Activated CD4-positive, alpha-beta T cell treated with anti-CD3 and anti-CD28 coated beads, Interleukin-2, amount 50 U/mL, for 4 hours (primary cell): ENCODE data around the gene EPS8L2.

Experiments
- DNase-seq, 2 experiments: peaks; one replicate each; pipeline ENCODE4 v3.0.0-alpha.2; 2020

The EPS8L2 gene

DNA sequence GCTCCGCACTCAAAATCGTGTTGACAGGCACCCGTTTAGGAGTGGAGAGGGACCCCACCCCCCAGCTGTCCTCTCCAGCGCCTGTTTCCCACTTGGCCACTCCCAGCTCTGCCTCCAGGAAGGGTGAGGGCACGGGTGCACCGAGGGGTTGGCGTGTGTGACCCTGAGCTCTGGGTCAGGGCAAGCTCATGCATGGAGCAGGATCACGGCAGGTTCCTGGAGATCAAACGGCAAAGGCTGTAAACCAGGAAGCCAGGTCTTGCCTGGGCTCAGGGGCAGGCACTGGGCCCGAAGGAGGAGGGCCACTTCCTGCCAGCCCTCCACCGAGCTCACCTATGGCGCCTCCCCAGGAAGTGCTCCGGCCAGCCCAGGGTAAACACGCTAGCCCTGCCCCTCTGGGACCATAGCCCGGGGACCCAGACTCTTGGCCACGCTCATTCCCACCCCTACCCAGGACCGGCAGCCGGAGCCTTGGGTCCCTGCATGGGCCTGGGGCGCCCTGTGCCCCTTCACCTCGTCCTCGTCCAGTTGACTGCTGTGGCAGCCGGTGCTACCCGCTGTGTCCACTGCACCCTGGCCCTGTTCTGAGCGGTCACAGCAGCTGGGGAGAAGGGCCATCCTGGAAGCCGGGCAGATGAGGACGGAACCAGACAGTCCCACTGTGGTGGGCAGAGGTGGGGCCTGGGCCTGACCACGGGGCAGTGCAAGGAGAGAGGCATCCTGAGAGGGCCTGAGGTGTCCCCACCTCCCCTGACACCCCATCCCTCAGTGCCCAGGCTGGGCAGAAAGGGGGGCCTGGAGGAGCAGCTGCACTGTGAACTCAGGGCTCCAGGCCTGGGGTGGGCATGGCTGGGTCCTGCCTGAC lies 1.0 kb upstream of the EPS8L2 start:
- DNase-seq, result no peak

- no peak for DNase-seq
These were observed 467 bp downstream of the EPS8L2 start for GRCh38 chr11:706439-706956.

DNA sequence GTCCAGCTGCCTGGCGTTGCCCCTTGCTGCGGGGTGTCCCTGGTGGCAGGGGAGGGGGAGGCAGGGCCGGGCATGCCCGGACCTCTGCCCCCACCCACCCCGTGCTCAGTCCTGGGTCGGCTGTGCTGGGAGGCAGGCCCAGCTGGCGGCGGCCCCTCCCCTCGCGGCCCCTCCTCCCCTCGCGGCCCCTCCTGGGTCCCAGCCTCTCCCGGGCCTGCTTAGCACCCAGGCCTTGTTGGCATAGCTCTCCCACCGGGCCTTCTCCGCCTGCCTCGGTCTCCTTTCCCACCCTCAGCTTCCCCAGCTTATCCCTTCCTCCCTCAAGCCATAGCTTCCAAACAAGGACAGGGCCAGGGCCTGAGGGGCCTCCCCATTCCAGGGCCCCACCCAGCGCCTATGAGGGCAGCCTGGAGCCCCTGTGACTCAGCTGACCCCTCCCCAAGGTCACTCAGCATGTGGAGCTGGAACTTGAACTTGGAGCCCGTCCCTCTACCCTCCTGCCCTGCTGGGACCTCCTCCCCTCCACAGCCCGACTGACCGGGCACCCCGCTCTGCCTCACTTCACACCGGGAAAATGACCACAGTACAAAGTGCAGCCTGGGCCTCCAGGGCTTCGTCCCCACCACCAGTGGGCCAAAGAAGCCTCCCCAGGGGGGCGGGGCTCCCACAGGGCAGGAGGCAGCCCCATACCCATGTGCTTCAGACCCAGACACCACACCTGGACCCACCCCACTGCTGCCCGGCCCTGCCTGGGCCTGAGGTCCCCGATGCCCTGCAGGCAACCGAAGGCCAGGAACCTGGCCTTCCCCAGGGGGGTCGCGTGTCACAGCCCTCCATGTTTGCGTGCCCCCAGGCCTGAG lies 1.2 kb downstream of the EPS8L2 start:
- DNase-seq, result no peak

DNA sequence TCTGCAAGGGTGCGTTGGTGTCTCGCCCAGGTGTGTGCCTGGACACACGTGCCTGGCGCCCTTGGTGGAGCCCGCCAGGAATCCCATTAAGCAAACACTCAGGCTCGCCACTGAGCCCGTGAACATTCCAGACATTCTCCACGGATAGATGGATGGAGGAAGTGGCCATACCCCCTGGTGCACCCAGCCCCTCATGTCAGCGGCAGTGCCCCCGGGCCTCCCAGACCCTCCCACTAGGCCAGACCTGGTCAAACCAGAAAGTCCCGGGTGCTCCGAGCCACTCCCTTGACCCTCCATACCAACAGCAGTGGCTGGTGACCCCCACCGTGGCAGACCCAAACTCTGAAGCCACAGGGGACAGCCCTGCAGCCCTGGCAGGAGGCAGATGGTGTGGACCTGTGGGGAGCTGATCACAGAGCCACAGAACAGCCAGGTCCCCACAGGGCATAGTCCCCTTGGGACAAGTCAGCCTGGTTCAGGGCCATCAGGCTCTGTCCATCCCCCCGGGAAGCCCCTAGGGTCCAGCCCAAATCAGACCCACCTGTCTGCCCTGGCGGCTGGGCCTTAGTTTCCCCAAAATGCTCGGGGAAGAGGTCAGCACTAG lies 1.9 kb downstream of the EPS8L2 start:
- DNase-seq, result no peak

- no peak for DNase-seq
These were observed 2.5 kb downstream of the EPS8L2 start for GRCh38 chr11:708511-708910.

DNA sequence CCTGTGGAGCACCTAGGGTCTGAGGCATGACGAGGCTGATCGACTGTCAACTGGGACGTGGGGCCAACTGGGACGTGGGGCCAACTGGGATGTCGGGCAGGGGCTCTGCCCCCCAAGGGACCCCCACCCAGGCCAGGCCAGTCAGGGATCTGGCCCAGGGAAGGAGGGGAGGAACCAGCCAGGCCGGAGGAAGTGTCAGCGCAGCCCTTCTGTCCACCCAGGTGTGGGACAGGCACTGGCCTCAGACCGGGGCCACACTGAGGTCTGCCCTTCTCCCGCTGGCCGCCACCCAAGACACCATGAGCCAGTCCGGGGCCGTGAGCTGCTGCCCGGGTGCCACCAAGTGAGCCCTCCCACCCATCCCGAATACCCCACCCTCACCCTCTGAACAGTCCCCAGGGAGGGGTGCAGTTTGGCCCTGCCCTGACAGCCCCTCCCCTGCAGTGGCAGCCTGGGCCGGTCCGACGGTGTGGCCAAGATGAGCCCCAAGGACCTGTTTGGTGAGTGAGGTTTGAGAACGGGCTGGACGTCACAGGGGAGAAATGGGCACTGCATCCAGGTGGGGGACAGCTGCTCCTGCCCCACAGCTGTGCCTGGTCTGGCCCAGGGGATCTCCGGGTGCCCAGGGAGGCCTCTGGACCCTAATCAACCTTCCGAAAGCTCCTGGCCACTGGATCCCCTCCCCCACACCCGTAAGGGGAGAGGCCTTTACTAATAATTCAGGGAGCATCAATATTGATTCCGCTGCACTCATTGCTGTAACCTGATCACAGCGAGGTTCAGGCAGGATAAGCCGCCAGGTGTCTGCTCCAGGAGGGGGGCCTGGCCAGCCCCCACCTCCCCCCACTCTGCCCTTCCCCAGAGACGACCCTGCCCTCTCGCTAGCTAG lies 3.3 kb downstream of the EPS8L2 start:
- DNase-seq, result no peak

GRCh38 chr11:714436-714835 lies 8.4 kb downstream of the EPS8L2 start:
- no peak for DNase-seq

DNA sequence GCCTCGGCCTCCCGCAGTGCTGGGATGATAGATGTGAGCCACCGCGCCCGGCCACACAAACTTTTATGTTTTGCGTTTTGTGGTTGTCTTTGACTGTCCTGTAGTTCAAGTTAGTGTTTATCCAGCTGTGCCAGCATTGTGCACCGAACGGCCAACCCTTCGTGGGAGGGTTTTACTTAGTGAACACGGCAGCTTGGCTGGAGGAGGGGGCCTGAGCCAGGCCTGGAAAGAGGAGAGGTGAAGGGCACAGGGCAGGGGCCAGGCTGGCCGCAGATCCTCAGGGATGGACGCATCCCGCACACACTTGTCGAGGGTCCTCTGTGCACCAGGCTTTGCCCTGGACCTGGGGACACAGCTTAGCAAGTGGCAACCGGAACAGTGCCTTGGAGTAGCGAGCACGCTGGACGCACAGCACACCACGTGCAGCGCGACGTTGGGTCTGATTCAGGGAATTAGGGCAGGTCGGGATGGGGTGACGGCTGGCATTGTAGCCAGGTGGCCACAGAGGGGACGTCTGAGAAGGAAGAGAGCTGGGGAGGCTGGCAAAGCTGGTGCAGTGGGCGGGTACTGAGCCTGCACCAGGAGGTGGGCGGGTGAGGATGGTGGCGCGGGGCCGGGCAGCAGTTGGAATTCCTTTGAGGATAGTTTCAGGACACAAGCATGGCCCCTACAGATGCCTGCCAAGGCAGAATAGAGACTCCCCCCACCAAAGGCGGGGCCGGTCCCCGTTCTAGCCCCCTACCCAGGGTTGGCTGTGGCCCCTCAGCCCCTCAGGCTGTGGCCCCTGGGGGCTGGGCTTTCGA lies 13.4 kb downstream of the EPS8L2 start:
- no peak for DNase-seq

DNA sequence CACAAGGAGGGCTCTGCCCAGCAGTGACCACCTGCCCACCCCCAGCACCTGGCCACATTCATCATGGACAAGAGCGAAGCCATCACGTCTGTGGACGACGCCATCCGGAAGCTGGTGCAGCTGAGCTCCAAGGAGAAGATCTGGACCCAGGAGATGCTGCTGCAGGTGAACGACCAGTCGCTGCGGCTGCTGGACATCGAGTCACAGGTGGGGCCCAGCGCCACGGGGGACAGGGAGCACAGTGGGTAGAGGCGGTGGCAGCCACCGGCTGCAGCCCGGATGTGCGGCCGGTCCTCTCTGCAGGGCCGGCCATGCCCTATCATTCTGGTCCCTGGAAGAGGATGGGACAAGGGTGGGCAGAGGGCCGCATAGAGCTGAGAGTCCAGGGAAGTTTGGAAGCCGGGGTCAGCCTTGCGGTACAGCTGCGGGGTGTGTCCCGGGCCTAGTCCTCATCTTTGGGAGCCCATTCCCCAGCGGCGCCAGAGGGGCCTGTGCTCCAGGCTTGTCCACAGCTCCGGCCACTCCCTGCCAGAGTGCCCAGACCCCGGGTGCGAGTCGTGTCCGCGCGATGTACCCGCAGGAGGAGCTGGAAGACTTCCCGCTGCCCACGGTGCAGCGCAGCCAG lies 14.1 kb downstream of the EPS8L2 start:
- no peak for DNase-seq

- DNase-seq, result peak; percentile 42 to 47
These were observed 14.7 kb downstream of the EPS8L2 start for GRCh38 chr11:720642-721246.

DNA sequence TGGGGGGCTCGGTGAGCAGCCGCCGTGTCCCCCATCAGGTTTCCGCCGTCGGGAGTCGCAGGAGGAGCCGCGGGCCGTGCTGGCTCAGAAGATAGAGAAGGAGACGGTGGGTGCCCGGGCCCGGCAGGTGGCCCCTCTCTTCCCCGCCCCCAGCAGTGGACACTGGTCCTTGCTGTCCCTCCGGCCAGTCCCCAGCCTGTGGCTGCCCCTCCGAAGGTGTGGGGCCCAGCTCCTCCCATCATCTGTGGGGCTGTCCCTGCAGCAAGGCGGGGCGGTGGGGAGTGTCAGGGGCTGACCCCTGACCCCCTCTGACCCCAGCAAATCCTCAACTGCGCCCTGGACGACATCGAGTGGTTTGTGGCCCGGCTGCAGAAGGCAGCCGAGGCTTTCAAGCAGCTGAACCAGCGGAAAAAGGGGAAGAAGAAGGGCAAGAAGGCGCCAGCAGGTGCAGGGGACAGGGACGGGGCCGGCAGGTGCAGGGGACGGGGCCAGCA lies 15.3 kb downstream of the EPS8L2 start:
- DNase-seq, result no peak

DNA sequence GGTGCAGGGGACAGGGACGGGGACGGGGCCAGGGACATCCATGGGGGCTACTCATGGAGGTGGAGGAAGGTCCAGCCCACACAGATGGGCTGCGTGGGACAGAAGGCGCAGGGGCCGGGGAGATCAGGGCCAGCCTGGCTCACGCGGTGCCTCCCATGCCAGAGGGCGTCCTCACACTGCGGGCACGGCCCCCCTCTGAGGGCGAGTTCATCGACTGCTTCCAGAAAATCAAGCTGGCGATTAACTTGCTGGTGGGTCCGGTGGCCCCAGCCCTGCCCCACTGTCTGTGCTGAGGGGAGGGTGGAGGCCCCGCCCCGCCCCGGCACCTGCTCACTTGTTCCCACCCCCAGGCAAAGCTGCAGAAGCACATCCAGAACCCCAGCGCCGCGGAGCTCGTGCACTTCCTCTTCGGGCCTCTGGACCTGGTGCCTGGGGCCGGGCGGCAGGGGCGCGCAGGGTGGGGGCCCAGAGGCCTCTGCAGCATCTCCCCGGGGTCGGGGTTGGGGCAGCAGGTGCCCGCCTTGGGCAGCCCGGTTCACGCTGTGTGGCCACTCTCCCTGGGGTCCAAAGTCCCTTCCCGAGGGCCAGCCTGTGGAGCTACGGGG lies 15.8 kb downstream of the EPS8L2 start:
- peak; percentile 45 to 51 for DNase-seq

- no peak for DNase-seq
These were observed 16.3 kb downstream of the EPS8L2 start for GRCh38 chr11:722346-722811.

DNA sequence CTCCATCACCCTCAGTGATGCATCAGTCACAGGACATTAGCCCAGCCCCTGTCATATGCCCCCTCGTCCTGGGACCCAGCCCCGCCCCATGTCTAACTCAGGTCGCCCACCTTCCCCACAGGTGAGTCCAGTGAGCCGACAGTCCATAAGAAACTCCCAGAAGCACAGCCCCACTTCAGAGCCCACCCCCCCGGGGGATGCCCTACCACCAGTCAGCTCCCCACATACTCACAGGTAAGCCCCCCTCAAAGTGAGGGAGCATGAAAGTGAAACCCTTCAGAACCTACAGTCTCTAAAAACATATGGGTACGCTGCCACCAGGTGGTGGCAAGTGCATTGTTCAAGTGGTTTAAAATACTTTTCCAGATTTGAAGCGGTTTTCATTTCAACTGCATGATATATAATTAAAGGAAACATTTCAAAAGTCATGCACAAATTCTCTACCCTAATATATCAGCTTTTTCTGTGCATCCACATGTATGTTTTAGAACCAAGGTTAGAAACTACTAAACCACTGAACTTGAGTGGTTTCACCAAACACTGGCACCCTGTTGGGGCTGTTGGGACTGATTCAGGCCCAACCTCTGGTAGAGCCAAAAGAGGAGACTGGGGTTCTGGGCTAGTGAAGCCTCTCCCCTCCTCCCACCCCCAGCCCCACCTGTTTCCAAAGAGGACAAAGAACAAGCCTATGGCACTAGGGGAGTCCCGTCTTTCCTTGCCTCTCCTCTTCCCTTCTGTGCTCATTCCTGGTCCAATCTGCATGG lies 17.3 kb downstream of the EPS8L2 start:
- DNase-seq, result peak; percentile 30 to 33

DNA sequence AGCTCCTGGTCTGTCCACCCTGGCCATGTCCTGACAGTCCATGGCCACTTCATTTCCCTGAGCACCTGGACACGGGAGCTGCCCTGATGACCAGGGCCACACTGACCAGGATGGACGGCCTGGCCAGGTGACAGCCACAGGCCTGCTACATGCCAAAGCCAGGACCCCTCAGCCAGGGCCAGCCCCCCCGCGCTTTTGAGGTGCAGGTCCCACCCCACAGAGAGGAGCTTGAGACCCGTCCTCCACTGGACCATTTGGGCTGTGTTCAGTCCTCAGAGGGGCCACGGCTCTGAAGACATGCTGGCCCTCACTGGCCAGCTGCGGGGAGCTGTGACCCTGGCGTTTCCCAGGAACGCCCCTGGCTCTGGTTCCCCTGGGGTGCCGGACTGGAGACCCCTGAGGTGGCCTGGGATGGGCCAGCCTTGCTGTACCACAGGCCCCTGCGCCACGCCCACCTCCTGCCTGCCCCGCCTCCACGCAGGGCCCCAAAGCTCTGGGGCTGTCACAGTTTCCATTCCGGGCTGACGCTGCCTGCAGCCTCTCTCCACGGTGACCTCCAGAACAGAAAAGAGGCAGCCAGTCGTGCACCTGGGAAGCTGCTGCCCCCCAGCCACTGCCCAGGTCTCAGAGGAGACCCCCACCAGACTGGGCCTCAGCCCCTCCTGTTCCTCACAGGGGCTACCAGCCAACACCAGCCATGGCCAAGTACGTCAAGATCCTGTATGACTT lies 18.2 kb downstream of the EPS8L2 start:
- no peak for DNase-seq

GRCh38 chr11:724778-725386 lies 18.9 kb downstream of the EPS8L2 start:
- no peak for DNase-seq

DNA sequence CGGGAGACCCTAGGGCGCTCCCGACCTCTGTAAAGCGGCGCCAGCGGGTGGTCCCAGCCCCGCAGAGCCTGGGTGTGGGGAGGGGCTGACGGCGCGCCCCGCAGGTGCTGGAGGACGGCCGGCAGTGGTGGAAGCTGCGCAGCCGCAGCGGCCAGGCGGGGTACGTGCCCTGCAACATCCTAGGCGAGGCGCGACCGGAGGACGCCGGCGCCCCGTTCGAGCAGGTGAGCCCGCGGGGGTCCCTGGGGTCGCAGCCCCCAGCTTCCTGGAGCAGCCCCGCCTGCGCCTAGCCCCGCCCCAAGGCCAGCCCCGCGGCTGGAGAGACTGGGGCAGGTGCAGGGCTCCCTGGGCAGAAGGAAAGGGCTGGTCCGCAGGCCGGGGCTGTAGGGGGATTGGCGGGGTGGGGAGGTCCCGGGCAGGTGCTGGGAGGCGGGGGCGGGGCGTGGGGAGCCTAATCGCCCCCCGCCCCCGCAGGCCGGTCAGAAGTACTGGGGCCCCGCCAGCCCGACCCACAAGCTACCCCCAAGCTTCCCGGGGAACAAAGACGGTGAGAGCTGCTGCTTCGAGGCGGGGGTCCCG lies 19.7 kb downstream of the EPS8L2 start:
- DNase-seq, result no peak
